GM21381 (cell line): ENCODE measurements around the gene AP2A1.

Experiments
- ATAC-seq: cut with Tn5 transposase; IDR thresholded peaks from one replicate; pipeline ENCODE4 v1.9.1; 2021; ENCODE audit warnings: mild to moderate bottlenecking, moderate library complexity; ENCODE audit not compliant: unreplicated experiment

AP2A1 gene

GRCh38 chr19:49853852-49854377 lies 87.1 kb downstream of the AP2A1 start:
- ATAC-seq = no peak

GRCh38 chr19:49854378-49855263 lies 87.8 kb downstream of the AP2A1 start:
- no peak for ATAC-seq

GRCh38 chr19:49855277-49855675 lies 88.5 kb downstream of the AP2A1 start:
- ATAC-seq = no peak

GRCh38 chr19:49855676-49856573 lies 89.1 kb downstream of the AP2A1 start:
- no peak for ATAC-seq

- ATAC-seq = no peak
Observed at GRCh38 chr19:49856574-49857021, 89.8 kb downstream of the AP2A1 start.
